ENCODE data around the gene ITSN2. TPM values are rescaled to one million over a fixed set of nuclear protein-coding genes. Genes with fewer than 3 reads are reported as not detected.

Gene ITSN2
- total RNA-seq, 2 experiments from 2014 or later, result 86.8 to 91.3 TPM

GRCh38 chr2:24179683-24180082, 180.7 kb downstream of the ITSN2 start:
- POLR2A ChIA-PET, result no interaction called here
- Mint-ChIP-seq H3K36me3 (no peaks in the 10 kb centered on the region), H3K4me3 (no peak overlapping the region), H3K27me3 (peaks cover 15% of the 10 kb centered on the region), H3K4me1 (peaks cover 7% of the 10 kb centered on the region), H3K27ac (no peak overlapping the region), H3K9me3 (no peaks in the 10 kb centered on the region)
- DNase-seq (no peak), ATAC-seq (ENCODE audit: low read depth) (no peak)

- ATAC-seq (ENCODE audit: low read depth) (no peak), DNase-seq (no peak)
- Mint-ChIP-seq H3K4me3 (no peak overlapping the region), H3K9me3 (peaks cover 3% of the 10 kb centered on the region), H3K4me1 (peaks cover 7% of the 10 kb centered on the region), H3K27me3 (peaks cover 34% of the 10 kb centered on the region), H3K27ac (no peak overlapping the region), H3K36me3 (peaks cover 2% of the 10 kb centered on the region)
- POLR2A ChIA-PET, result no interaction called here
These were observed 184.0 kb downstream of the ITSN2 start for GRCh38 chr2:24176326-24176725.

- POLR2A ChIA-PET, result no interaction called here
- peaks cover 3% of the 10 kb centered on the region for H3K9me3 Mint-ChIP-seq
These were observed 184.6 kb downstream of the ITSN2 start for GRCh38 chr2:24175631-24176187.

GRCh38 chr2:24174851-24175277, 185.5 kb downstream of the ITSN2 start, which contains the start of gene FAM228A:
FAM228A (plus strand) TSS chr2:24175053; CDS start chr2:24175481, 428 bp downstream.
- POLR2A ChIA-PET, result no interaction called here
- peaks cover 7% of the 10 kb centered on the region for H3K4me1 Mint-ChIP-seq
- peaks cover 3% of the 10 kb centered on the region for H3K9me3 Mint-ChIP-seq
- H3K36me3 Mint-ChIP-seq, result peaks cover 2% of the 10 kb centered on the region
- no peak within 1 kb of the TSS for H3K27ac Mint-ChIP-seq
- H3K4me3 Mint-ChIP-seq, result no peak within 1 kb of the TSS
- no peak for DNase-seq
- no peak for ATAC-seq (ENCODE audit: low read depth)
- H3K27me3 Mint-ChIP-seq, result peaks cover 34% of the 10 kb centered on the region

More at GRCh38 chr2:24175631-24176187, 184.6 kb downstream of the ITSN2 start:
- ATAC-seq (ENCODE audit: low read depth), result no peak
- H3K27ac Mint-ChIP-seq, result no peak overlapping the region
- H3K4me1 Mint-ChIP-seq, result peaks cover 7% of the 10 kb centered on the region
- peaks cover 2% of the 10 kb centered on the region for H3K36me3 Mint-ChIP-seq
- no peak overlapping the region for H3K4me3 Mint-ChIP-seq
- H3K27me3 Mint-ChIP-seq, result peaks cover 34% of the 10 kb centered on the region
- DNase-seq, result no peak

GRCh38 chr2:24169023-24169422, 191.3 kb downstream of the ITSN2 start:
- Mint-ChIP-seq H3K27ac (no peak overlapping the region), H3K4me1 (peaks cover 2% of the 10 kb centered on the region), H3K9me3 (peaks cover 2% of the 10 kb centered on the region), H3K4me3 (no peak overlapping the region), H3K27me3 (peaks cover 17% of the 10 kb centered on the region), H3K36me3 (peaks cover 2% of the 10 kb centered on the region)
- no peak for DNase-seq
- ATAC-seq (ENCODE audit: low read depth), result no peak
- POLR2A ChIA-PET, result no interaction called here

GRCh38 chr2:24164416-24164973, 195.8 kb downstream of the ITSN2 start:
- Mint-ChIP-seq H3K27me3 (peaks cover 4% of the 10 kb centered on the region), H3K4me3 (no peak overlapping the region), H3K4me1 (peaks cover 2% of the 10 kb centered on the region), H3K27ac (no peak overlapping the region), H3K36me3 (no peaks in the 10 kb centered on the region), H3K9me3 (no peaks in the 10 kb centered on the region)
- DNase-seq, result peak; percentile 64
- peak; percentile 70 for ATAC-seq (ENCODE audit: low read depth)
- POLR2A ChIA-PET, result no interaction called here

GRCh38 chr2:24163601-24164000, 196.7 kb downstream of the ITSN2 start:
- no peak for DNase-seq
- H3K4me3 Mint-ChIP-seq, result no peak overlapping the region
- no peak overlapping the region for H3K27ac Mint-ChIP-seq
- POLR2A ChIA-PET, result no interaction called here
- ATAC-seq (ENCODE audit: low read depth), result no peak
- peaks cover 4% of the 10 kb centered on the region for H3K27me3 Mint-ChIP-seq
- H3K36me3 Mint-ChIP-seq, result no peaks in the 10 kb centered on the region
- H3K4me1 Mint-ChIP-seq, result peaks cover 2% of the 10 kb centered on the region
- H3K9me3 Mint-ChIP-seq, result no peaks in the 10 kb centered on the region

- H3K27ac Mint-ChIP-seq, result no peak overlapping the region
- POLR2A ChIA-PET, result no interaction called here
These were observed 197.2 kb downstream of the ITSN2 start for GRCh38 chr2:24163186-24163585.

GRCh38 chr2:24162494-24162893, 197.8 kb downstream of the ITSN2 start:
- ATAC-seq (ENCODE audit: low read depth) (no peak), DNase-seq (no peak)
- Mint-ChIP-seq H3K9me3 (no peaks in the 10 kb centered on the region), H3K27me3 (peaks cover 4% of the 10 kb centered on the region), H3K4me1 (peaks cover 2% of the 10 kb centered on the region), H3K27ac (no peak overlapping the region), H3K4me3 (no peak overlapping the region), H3K36me3 (no peaks in the 10 kb centered on the region)
- POLR2A ChIA-PET, result no interaction called here

More at GRCh38 chr2:24163186-24163585, 197.2 kb downstream of the ITSN2 start:
- no peak for ATAC-seq (ENCODE audit: low read depth)
- Mint-ChIP-seq H3K9me3 (no peaks in the 10 kb centered on the region), H3K4me3 (no peak overlapping the region), H3K4me1 (peaks cover 2% of the 10 kb centered on the region), H3K36me3 (no peaks in the 10 kb centered on the region), H3K27me3 (peaks cover 4% of the 10 kb centered on the region)
- DNase-seq, result no peak

- Mint-ChIP-seq H3K4me3 (no peak overlapping the region), H3K4me1 (peaks cover 2% of the 10 kb centered on the region), H3K27me3 (no peaks in the 10 kb centered on the region), H3K9me3 (no peaks in the 10 kb centered on the region), H3K27ac (no peak overlapping the region), H3K36me3 (no peaks in the 10 kb centered on the region)
- no peak for DNase-seq
- no peak for ATAC-seq (ENCODE audit: low read depth)
- POLR2A ChIA-PET, result no interaction called here
These were observed 199.6 kb downstream of the ITSN2 start for GRCh38 chr2:24160761-24161160.

- Mint-ChIP-seq H3K4me3 (no peak overlapping the region), H3K27me3 (no peaks in the 10 kb centered on the region), H3K4me1 (peaks cover 2% of the 10 kb centered on the region), H3K9me3 (no peaks in the 10 kb centered on the region), H3K27ac (no peak overlapping the region), H3K36me3 (no peaks in the 10 kb centered on the region)
- no peak for ATAC-seq (ENCODE audit: low read depth)
- DNase-seq, result no peak
- POLR2A ChIA-PET, result no interaction called here
These were observed 200.6 kb downstream of the ITSN2 start for GRCh38 chr2:24159708-24160107.

GRCh38 chr2:24158131-24158530, 202.2 kb downstream of the ITSN2 start:
- no peaks in the 10 kb centered on the region for H3K36me3 Mint-ChIP-seq
- no peak overlapping the region for H3K27ac Mint-ChIP-seq
- POLR2A ChIA-PET, result no interaction called here
- H3K27me3 Mint-ChIP-seq, result no peaks in the 10 kb centered on the region
- H3K4me3 Mint-ChIP-seq, result no peak overlapping the region
- DNase-seq (no peak), ATAC-seq (ENCODE audit: low read depth) (no peak)
- H3K9me3 Mint-ChIP-seq, result no peaks in the 10 kb centered on the region
- H3K4me1 Mint-ChIP-seq, result no peaks in the 10 kb centered on the region

- H3K27ac Mint-ChIP-seq, result no peak overlapping the region
- POLR2A ChIA-PET, result no interaction called here
- ATAC-seq (ENCODE audit: low read depth) (no peak), DNase-seq (no peak)
- no peaks in the 10 kb centered on the region for H3K4me1 Mint-ChIP-seq
- H3K9me3 Mint-ChIP-seq, result peaks cover 5% of the 10 kb centered on the region
- H3K27me3 Mint-ChIP-seq, result no peaks in the 10 kb centered on the region
- no peak overlapping the region for H3K4me3 Mint-ChIP-seq
- peaks cover 8% of the 10 kb centered on the region for H3K36me3 Mint-ChIP-seq
These were observed 206.9 kb downstream of the ITSN2 start for GRCh38 chr2:24153478-24153877.
